Left lobe of liver (tissue), 2 donors: Measurements from ENCODE around the gene REC8. TPM values are rescaled to one million over a fixed set of nuclear protein-coding genes. Genes with fewer than 3 reads are reported as not detected.
A peak's percentile ranks its signal among the peaks of the same experiment; 100 is the strongest.

Experiments used
- ATAC-seq: fragments of 200-7000 bp; cut with Tn5 transposase; one replicate; pipeline ENCODE4 v1.9.1; 2020; ENCODE audit warnings: mild to moderate bottlenecking, moderate library complexity
- DNase-seq: peaks from one replicate; pipeline ENCODE4 v3.0.0-alpha.2; 2020; ENCODE audit warnings: low spot score
- total RNA-seq: library from RNA; stranded (reverse); gene quantifications from one replicate; pipeline ENCODE4 v1.2.1, GENCODE V29; 2021
- donor health status: DM: no; HTN: no; CAD: no; lungs with moderate emphysema.
- donor health status: DM: no; HTN: yes; CAD: no.

Gene REC8
- total RNA-seq, 1 donor from 2014 or later, result 2.6 TPM

DNA sequence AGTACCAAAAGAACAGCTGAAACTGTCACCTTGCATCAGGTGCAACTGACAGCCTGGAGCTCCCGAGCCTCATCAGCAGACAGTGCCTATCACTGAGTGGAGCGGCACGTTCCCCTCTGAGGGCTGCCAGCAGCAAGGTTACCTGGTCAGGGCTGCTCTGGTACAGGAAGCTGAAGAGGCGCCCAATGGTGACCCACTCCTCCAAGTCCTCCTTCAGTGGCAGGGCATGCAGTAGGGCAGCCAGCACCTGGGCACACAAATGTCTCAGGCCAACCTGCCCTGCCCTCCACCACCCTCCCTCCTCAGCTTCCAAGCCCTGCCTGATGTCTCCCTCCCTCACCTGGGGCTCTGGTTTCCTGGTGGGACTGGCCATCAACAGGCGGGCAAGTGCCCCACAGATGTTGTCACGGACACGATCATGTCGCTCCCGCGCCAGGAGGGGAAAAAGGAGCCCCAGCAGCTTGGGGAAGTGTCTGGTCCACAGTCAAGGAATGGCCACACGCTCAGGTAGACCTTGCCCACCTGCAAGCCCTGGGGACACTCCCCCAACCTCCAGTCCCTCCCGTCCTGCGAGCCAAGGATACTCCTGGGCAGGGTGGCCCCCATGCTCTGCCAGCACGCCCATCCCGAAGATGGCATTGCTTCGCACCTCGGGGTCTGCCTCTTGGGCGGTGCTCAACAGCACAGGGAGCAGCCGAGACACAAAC, 9.6 kb downstream of the REC8 start:
- DNase-seq (no peak), ATAC-seq (no peak)

DNA sequence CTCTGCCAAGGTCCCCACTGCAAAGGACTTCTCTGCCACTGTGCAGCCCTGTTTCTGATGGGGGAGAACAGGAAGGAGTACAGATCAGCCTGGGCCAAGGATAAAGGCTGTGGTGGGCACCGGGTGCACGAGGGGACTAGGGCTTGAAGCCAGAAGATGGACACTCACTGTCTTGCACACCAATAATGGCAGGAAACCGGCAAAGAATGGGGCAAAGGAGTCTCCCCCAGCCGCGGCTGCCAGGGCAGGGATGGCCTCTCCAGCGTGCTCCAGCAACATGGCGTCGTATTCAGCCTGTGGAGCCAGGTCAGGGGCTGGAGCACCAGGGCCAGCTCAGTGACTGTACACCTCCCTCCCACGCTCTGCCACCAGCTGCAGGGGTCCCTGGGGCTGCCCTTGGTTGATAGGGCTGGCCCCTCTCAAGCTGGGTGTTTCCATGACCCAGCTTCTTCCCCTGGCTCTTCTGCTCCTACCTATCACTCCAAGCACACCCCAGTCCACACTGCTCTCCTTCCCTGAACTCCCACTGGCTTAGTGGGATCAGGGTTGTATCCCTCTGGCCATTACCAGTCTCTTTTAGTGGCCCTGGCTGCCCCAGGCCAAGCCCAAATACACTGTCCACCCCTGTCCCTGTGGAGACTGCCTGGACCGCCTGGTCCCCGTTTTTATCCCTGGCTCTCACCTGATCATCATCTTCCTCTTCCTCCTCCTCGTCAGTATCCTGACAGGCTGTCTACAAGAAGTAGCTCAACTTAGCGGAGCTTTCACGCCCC, 10.4 kb downstream of the REC8 start:
- DNase-seq, result no peak
- ATAC-seq, result no peak

DNA sequence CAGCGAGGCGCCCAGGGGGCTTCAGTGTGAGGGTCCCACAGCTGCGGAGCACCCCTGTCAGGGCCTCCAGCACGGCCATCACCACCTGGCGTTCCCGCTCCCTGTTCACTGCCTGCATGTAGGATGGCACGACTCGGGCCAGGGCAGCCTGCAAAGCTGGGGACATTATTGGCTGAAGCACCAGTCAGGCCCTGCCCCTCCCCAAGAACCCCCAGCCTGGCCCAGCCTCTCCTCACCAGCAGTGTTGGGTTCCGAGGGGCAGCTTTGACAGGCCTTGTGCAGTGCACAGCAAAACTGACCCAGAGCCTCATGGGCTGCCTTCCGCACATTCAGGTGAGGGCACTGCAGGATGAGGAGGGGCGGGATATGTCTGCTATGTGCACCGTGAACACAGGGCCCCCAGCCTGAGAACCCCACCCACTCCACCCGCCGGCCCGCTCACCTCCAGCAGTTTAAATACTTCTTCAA, 11.2 kb downstream of the REC8 start:
- ATAC-seq, result no peak
- no peak for DNase-seq

DNA sequence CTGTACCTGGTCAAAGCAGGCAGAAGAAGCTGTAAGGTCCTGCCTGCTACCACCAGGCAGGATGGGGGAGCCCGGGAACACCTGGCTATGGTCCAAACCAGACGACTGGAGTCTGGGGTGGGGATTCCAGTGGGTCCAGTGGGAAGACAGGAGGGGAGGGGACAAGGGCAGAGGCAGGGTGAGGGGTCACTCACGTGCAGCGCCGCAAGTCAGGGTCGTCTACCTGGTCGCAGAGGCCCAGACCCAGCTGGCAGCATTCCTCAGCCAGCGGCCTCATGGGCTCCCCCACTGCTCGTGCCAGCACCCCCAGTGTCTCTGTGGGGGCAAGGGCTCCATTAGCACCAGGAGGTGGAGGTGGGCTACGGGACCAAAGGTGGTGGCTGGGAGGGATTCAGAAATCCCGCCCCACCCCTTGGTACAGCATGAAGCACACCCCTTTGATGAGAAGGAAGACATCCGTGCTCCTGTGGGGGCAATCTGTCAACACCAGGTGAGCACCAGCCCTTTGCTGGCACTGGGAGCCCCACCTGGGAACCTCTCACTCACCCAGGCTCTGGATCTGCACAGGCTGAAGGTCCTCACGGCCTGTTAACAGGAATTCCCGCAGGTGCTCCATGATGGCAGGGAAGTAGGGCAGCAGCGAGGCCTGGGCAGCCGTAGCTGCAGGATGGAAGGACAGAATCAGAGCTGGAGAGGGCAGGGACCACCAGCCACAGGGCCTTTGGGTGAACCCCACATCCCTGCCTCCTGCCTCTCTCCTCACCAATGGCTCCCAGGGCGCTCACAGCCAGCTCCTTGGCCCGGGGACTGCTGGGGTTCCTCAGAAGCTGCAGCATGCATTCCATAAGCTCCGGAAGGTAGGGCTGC, 12.5 kb downstream of the REC8 start:
- ATAC-seq (no peak), DNase-seq (no peak)

DNA sequence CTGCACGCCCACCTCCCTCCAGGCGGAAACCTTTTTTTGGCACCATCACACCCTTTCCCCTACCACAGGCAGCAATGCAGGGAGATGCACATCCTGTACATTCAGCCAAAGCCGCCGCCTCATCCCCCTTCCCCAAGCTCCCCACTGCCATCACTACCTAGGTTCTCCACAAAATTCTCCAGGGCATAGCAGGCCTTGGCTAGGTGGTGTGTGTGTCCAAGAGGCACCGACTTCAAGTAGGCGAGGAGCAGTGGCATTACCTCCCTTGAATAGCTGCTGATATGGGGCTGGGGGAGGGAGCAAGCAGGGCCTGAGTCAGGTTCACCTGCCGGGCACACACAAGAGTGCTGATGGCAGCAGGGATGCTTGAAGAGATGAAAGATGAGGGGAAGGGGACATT, 13.1 kb downstream of the REC8 start:
- DNase-seq (no peak), ATAC-seq (no peak)

DNA sequence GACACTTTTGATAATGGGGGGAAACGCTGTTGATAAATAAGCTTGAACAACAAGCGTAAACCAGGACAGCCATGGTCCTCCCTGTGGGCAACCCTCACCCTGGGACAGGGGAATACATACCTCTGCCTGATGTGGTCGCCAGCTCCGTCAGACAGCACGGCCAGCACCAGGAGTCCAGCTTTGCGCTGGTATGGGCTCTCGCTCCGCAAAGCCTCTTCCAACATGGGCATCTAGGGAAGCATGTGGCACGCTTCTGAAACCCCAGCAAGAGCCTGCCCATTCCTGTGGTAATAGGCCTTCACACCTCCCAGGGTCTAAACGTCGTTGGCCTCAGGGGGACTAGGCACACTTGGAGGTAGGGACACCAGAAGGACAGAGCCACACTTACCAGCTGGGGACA, 13.9 kb downstream of the REC8 start:
- ATAC-seq, result no peak
- DNase-seq, result no peak

DNA sequence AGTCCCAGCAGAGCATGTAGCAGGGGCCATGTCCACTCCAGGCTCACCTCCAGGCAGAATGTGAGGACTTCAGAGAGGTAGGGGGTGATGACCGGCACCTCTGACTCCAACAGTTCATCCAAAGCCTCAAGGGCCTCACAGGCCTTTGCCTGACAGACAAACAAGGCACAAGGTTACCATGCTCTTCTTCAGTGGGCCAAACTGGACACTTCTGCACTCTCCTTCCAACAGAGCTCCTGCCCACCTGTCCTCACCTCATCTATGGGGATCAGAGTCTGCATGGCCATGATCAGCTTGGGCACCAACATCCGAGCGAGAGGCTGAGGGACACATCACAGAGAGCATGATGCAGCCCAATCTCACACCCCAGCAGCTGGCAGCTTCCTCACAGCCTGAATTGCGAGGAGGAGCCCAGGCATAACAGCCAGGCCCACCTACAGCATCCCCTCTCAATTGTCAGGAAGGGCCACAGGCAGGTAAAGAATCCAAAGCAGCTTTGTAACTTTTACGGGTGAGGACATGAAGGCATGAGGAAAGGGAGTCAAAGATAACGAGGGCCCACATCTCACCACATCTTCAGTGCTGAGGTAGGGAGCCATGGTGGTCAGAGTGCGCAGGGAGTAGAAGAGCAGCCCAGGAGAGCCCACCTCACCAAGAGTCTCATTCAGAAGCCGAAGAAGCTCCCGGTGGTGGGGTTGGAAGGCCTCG, 15.1 kb downstream of the REC8 start:
- ATAC-seq (no peak), DNase-seq (no peak)

DNA sequence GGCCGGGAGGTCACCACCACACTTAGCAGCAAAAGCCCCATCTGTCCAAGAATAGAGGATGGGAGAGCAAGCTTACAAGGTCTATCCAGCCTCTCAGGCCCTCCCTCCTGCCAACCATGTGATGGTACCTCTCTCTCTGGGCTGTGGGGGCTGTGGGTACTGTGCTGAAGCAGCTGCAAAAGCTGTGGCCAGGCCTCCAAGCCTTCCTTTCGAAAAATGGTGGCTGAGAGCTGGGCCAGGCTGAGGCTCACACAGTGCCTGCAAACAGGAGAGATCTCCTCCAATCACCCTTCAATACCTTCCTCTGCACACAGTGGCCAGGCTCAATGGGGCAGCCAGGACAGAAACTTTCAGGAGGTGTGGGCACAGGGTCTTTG, 15.6 kb downstream of the REC8 start:
- DNase-seq, result no peak
- ATAC-seq, result no peak

DNA sequence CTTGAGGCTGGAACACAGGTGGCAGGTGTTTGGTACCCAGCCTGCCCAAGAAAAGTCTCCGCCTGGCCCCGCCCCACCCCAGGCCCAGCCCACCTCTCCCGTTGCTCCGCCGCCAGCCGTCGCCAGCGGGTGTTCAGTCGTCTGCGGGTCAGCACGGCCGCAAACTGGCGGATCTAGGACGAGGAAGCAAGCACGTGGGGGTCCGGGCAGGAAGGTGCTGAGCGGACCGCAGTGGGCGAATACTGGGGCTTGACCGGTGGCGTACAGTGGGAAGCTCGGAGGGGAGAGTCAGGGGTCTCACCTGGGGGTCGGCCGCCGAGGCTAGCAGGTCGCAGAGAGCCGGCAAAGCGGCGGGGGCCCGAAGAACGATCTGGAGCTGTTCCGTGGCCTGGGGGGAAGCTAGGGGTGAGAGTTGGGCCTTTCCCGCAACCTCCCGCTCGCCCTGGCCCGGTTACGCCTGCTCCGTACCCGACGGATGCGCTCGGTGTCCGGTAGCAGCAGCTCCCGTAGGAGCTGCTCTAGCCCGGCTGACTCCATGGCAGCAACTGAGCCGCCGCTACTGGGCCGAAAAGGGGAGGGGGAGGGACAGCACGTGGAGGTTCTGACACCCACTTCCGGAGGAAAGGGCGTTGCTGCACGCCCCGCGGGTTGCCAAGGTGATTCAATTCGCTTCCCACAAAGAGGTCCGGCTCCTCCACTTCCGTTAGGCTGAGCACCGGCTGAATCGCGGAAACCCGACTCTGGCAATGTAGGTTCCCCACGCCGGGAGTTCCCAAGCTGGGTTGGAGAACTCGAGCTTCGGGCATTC, 16.6 kb downstream of the REC8 start, which contains the start of gene IPO4:
Gene IPO4 (minus strand): TSS at position 566 of the 808 bp plus-strand sequence. CDS start 29 bp downstream, at position 537.
- ATAC-seq (peak; percentile 95), DNase-seq (peak; percentile 96)

DNA sequence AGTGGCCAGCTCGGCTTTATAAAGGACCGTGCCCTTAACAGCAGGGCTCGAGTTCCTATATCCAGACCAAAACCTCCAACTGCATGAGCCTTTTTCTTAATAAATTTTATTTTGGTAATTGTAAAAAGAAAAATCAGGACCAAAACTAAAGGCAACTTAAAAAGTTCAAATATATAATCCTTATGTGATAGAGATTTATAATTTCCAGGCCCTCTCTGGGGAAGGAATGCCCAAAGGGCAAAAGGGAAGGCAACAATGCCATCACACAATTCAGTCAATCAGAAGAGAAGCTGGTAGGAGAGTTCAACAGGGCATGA, 17.1 kb downstream of the REC8 start:
- ATAC-seq (no peak), DNase-seq (no peak)

DNA sequence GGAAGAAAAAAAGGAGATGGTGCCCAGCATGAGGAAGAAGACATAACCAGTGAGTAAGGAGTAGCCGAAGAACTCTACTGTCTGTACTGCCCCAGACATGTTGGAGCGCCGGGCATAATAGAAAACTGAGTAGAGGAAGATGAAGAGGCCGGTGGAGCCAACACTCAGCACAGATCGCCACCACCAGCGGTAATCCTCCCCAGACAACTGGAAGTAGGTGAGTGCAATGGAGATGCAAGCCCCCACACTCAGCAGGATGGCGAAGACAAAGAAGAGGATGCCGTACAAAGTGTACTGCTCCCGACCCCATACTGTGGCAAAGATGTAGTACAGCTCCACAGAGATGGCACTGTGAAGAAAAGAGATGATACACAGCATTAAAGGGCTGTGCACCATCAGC, 17.6 kb downstream of the REC8 start:
- ATAC-seq (no peak), DNase-seq (no peak)

DNA sequence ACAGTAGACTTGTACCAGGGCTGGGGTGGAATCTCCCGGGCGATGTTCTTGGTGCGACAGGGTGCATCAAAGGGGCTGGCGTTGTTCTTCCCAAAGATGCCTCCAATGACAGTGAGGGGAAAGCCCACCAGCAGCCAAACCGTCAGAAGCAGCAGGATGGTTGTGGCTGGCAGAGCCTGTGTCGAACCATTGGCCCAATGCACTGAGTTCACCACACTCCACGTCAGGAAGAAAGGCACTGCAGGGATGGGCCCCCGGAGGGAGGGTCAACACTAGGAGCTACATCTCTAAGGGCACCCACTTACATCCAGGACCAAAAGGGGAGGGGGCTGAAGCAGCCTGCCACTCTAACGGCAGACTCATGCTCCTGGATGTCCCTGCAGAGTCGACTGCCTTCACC, 18.5 kb downstream of the REC8 start:
- ATAC-seq (no peak), DNase-seq (no peak)

DNA sequence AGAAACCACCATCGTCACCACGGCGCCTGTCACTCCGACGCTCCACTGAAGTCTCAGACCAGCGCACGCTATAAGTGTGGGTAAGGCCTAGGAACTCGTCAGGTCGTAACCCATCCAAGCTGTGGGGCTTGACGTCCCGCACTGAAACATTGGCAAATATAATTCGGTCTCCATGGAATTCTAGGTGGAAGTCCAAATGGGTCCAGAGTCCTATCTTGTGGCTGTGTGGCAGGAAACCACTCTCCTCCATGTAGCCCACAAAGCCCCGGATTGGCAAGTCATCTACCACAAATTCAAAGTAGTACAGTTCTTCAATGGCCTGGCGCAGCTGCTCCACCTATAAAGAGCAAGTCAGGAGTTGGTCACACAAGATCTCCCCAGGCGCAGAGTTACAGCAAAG, 21.1 kb downstream of the REC8 start:
- DNase-seq (no peak), ATAC-seq (no peak)

DNA sequence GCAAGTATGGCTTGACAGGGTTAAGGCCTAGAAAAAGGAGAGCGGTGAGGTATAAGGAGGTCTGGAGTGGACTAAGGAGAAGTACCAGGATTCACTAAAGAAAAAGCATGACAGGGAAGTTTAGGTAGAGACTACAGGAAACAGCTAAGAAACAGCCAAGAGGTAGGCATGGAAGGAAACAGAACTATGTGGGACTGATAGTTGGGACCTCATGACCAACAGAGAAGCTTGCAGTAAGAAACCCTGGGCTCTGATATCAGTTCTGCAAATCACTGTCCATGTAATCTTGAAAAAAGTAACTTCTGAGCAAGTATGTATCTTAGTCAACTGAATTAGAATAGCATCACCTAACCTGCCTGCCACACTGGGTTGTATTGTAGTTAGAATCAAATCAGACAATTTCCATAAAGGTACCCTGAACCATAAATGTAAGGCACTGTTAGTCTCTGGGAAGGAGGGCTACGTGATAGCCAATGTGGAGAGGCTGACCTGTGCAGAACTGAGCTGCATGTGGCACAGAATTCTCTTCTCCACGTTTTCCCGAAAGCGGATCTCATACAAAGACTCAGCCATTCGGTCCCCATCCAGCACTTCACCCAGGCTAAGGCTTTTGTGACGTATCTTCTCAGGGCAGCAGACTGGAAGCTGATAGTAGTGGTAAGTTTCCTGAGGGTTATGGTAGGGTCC, 22.4 kb downstream of the REC8 start:
- ATAC-seq, result no peak
- DNase-seq, result no peak

DNA sequence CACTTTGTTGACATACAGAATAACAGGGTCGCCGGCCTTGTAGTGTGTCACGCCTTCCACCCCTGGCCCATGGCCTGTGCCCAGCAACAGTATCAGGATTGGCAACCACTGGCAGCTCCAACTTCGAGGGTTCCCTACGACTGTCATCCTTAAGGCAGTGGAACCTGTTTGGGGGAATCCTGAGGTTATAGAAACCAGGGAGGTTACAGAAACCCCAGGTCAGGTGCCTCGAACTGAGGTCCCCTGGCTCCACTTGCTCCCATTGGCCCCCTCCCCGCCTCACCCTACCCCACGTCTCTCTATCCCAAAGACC, 22.9 kb downstream of the REC8 start:
- DNase-seq (no peak), ATAC-seq (no peak)

DNA sequence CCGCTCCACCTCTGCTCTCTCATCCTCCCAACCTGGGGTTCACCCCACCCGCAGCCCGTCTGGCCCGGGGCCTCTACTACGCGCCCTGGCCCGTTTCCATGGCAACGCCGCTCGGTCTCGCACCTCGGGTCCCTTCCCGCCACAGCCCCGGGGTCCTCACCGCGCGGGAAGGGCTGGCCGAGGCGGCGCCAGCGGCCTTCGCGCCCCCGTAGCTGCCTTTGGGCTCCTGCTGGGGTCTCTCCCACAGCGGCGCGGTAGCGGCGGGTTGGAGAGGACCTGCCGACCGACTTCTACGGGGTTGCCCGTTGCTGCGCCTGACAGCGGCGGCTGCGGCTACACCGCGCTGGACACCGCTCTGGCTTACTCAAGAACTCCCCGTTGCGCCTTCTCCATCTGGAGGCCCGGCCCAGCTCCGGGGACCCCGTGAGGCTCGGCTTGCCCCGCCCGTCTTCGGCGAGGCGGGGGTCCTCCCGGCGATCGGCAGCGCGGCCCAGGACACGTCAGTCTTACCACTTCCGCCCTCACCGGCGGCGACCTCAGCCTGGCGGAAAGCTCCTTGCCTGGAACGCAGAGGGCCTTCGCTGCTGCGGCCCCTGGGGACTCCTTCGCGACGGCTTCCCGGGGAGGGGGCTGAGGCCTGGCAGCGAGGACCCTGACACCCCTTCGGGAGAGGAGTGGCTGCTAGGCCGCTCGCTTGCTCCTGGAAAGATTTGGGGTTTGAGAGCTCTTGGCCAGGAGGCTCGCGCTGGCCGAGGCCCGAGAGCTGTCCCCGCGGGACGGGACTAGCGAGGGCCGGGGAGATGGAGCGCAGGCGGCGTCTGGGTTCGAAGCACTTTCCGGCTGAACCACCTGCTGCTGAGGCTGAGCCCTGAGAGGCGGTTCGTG, 23.5 kb downstream of the REC8 start, which contains the start of gene TM9SF1:
Gene TM9SF1 (minus strand): TSS at position 256 of the 885 bp plus-strand sequence. CDS start 422 bp downstream, outside the sequence.
- peak; percentile 93 for ATAC-seq

DNA sequence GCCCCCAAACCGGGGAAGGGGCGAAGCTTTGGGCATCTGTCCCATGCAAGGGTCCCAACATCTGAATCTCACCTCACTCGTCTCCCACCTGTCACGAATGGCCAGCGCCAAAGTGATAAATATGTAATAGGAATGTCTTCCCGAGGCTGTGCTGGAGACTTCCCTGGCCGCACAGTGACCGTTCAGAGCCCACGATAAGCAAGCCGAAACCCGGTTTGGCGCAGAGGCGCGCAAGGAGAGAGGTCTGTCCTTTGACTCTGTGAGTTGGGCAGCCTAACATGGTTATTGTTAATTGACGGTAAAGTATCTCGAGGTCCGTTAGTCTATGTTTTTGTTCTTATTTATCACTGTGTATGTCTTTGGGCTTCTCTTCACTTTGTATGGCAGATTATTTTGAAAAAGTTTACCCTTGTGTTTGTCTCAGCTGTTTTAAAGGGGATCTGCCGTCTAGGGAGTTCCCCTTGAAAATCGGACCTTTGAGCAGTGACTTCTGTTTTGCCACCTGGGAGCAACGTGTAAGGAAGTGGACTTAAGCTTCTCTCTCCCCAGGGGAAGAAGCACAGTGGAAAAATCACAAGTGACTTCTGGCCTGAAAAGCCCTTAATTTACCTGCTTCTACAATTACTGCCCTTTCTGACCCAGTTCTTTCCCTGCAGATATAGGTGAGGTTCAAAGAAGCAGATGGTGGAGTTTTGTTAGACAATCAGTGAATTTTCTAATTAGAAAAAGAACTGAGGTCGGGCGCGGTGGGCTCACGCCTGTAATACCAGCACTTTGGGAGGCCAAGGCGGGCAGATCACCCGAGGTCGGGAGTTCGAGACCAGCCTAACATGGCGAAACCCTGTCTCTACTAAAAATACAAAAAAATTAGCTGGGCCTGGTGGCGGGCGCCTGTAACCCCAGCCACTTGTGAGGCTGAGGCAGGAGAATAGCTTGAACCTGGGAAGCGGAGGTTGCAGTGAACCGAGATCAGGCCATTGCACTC, 24.5 kb downstream of the REC8 start:
- DNase-seq, result no peak
- peak; percentile 41 for ATAC-seq

More for the DNA sequence above, 23.5 kb downstream of the REC8 start, which contains the start of gene TM9SF1:
- peak; percentile 87 for DNase-seq
